Measurements from ENCODE around the gene AFF3. TPM values are rescaled to one million over a fixed set of nuclear protein-coding genes. Genes with fewer than 3 reads are reported as not detected.

The AFF3 gene
- total and polyA plus RNA-seq, 8 donors: 1.4 to 78.8 (median 14.7) TPM

DNA sequence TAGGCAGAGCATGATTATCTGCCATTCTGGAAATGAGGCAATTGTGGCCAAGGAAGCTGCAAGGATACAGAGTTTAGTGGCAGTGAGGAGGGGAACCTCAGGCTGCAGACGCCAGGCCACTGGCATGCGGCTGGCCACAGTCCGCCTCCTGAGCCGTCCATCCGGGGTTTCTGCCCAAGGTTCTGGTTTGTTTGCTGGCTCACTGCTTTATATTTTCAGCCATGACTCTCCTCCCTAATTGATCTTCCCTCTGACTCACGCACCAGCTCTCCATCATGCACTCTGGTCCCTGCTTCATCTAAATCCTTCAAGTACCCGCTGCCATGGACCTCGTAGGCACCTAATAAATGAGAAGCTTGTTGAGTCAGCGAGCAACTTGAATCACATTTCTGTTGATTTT lies 544.8 kb downstream of the AFF3 start:
- H3K27ac ChIP-seq: no peak overlapping the region
- intact Hi-C loops (cut with DNase I; ENCODE audit: low total_unique reads): no loop called here
- H3K4me3 ChIP-seq: no peak overlapping the region
- no peaks in the 10 kb centered on the region for H3K27me3 ChIP-seq
- no peak for DNase-seq
- H3K36me3 ChIP-seq: peaks cover 0 to 19% (median 4%) of the 10 kb centered on the region in 4 donors
- peaks cover 0 to 6% (median 0%) of the 10 kb centered on the region in 4 donors for H3K4me1 ChIP-seq
- no peak for TF ChIP-seq POLR2AphosphoS5 (IDR thresholded peaks at IDR 0.05)
- TF ChIP-seq, protein P1, sequence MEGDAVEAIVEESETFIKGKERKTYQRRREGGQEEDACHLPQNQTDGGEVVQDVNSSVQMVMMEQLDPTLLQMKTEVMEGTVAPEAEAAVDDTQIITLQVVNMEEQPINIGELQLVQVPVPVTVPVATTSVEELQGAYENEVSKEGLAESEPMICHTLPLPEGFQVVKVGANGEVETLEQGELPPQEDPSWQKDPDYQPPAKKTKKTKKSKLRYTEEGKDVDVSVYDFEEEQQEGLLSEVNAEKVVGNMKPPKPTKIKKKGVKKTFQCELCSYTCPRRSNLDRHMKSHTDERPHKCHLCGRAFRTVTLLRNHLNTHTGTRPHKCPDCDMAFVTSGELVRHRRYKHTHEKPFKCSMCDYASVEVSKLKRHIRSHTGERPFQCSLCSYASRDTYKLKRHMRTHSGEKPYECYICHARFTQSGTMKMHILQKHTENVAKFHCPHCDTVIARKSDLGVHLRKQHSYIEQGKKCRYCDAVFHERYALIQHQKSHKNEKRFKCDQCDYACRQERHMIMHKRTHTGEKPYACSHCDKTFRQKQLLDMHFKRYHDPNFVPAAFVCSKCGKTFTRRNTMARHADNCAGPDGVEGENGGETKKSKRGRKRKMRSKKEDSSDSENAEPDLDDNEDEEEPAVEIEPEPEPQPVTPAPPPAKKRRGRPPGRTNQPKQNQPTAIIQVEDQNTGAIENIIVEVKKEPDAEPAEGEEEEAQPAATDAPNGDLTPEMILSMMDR (IDR thresholded peaks at IDR 0.05): no peak
- no peak for TF ChIP-seq POLR2A (IDR thresholded peaks at IDR 0.05)
- TF ChIP-seq EP300 (IDR thresholded peaks at IDR 0.05): no peak
- no peaks in the 10 kb centered on the region for H3K9me3 ChIP-seq
- 80 to 94% (median 85%) methylated on average over 9 of the region's 9 CpGs for WGBS, 5 donors

DNA sequence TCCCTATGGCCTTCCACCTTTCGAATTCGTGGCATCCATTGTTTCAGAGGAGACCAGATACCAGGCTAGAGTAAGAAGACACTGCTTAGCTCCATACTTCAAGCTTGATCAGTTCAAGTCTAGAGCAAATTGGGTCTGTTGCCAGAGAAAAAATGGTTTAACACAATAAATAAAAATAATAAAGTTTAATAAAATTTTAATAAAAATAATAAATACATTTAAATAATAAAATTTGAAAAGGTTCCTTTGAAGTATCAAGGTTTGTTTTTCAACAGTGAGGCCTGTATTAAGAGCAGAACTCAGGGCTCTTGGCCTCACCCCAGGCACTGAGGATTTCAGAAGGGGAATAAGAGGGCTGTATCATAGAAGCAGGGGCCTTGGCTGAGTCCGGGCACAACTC lies 547.0 kb downstream of the AFF3 start:
- no peaks in the 10 kb centered on the region for H3K27me3 ChIP-seq
- WGBS, 5 donors: 91 to 95% (median 93%) methylated on average over 3 of the region's 3 CpGs
- intact Hi-C loops (cut with DNase I; ENCODE audit: low total_unique reads): no loop called here
- DNase-seq: no peak
- no peaks in the 10 kb centered on the region for H3K9me3 ChIP-seq
- H3K4me3 ChIP-seq: no peak overlapping the region
- no peak overlapping the region for H3K27ac ChIP-seq
- H3K4me1 ChIP-seq: peaks cover 0 to 6% (median 0%) of the 10 kb centered on the region in 4 donors
- TF ChIP-seq, protein P1 (IDR thresholded peaks at IDR 0.05): no peak
- TF ChIP-seq POLR2A (IDR thresholded peaks at IDR 0.05) (no peak), POLR2AphosphoS5 (IDR thresholded peaks at IDR 0.05) (no peak), EP300 (IDR thresholded peaks at IDR 0.05) (no peak)
- H3K36me3 ChIP-seq: peaks cover 0 to 22% (median 4%) of the 10 kb centered on the region in 4 donors

DNA sequence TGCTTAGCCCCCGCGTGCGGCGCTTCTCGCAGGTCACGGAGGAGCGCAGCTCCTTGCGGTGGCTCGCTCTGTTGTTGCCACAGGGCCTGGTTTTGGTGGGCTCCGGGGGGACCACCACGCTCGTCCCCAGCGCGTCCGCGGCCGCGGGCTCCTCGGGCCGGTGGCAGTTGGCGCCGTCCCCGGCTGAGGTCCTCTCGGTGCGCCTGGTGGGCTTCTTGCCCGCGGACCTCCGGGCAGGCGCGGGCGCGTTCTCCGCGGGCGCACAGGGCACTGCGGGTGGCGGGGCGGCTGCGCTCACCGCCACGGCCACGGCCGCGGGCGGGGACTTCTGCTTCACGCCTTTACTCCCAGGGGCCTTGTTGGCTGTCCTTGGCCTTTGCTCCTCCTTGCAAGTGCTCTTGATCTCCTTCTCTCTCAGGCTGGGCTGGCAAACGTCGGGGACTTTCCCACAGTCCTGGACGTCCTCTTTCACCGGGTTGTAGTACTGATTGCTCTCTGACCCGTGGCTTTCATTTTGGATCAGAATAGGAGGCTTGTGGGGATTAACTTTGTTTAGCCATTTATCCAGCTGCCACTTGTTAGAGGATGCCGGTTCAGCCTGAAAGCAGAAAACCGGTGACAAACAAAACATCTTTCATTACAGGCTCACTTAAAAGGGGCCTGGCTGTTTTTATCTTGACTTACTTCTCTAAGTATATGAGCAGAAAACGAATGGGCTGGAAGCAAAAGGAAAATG lies 548.5 kb downstream of the AFF3 start:
- Histone ChIP-seq H3K4me1 (peaks cover 0 to 6% (median 0%) of the 10 kb centered on the region in 4 donors), H3K27ac (no peak overlapping the region), H3K27me3 (no peaks in the 10 kb centered on the region), H3K4me3 (no peak overlapping the region), H3K36me3 (peaks cover 0 to 22% (median 4%) of the 10 kb centered on the region in 4 donors), H3K9me3 (no peaks in the 10 kb centered on the region)
- 76 to 87% (median 79%) methylated on average over 35 to 54 of the region's 54 CpGs for WGBS, 5 donors
- DNase-seq: peak in 1 of 2 donors; percentile 9
- intact Hi-C loops (cut with DNase I; ENCODE audit: low total_unique reads): no loop called here
- TF ChIP-seq EP300 (IDR thresholded peaks at IDR 0.05) (no peak), POLR2A (IDR thresholded peaks at IDR 0.05) (no peak), POLR2AphosphoS5 (IDR thresholded peaks at IDR 0.05) (no peak)
- TF ChIP-seq, protein P1 (IDR thresholded peaks at IDR 0.05): no peak

DNA sequence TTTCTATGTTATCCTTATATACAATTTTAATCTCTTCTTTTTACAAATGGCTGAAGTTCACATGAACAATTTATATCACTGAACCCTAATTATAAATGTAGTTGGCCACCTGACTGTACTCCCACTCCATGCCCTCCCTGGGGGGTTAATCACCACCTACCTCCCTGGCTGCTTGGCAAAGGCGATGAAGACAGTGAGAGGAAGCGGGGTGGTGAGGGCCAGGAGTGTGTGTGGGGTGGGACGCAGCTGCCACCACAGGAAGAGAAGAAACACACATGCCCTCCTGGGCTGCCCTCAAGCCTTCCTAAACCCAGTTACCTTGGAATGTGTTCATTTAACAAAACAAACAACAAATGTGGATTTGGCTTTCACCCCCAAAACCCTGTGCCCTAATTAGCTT lies 565.6 kb downstream of the AFF3 start:
- Histone ChIP-seq H3K36me3 (peaks cover 0 to 55% (median 15%) of the 10 kb centered on the region in 4 donors), H3K27me3 (no peaks in the 10 kb centered on the region), H3K9me3 (no peaks in the 10 kb centered on the region), H3K4me3 (no peak overlapping the region), H3K4me1 (no peaks in the 10 kb centered on the region), H3K27ac (no peak overlapping the region)
- TF ChIP-seq POLR2A (IDR thresholded peaks at IDR 0.05): no peak
- TF ChIP-seq EP300 (IDR thresholded peaks at IDR 0.05): no peak
- TF ChIP-seq POLR2AphosphoS5 (IDR thresholded peaks at IDR 0.05): no peak
- TF ChIP-seq, protein P1 (IDR thresholded peaks at IDR 0.05): no peak
- WGBS, 5 donors: 79 to 86% (median 85%) methylated on average over 3 of the region's 3 CpGs
- DNase-seq: no peak
- intact Hi-C loops (cut with DNase I; ENCODE audit: low total_unique reads): no loop called here

Data from stomach (tissue), 9 donors.